ENCODE data around the gene ENTR1. TPM values are rescaled to one million over a fixed set of nuclear protein-coding genes. Genes with fewer than 3 reads are reported as not detected.

Gene ENTR1
- total RNA-seq, 1 donor from 2014 or later, result 77.9 TPM

DNA sequence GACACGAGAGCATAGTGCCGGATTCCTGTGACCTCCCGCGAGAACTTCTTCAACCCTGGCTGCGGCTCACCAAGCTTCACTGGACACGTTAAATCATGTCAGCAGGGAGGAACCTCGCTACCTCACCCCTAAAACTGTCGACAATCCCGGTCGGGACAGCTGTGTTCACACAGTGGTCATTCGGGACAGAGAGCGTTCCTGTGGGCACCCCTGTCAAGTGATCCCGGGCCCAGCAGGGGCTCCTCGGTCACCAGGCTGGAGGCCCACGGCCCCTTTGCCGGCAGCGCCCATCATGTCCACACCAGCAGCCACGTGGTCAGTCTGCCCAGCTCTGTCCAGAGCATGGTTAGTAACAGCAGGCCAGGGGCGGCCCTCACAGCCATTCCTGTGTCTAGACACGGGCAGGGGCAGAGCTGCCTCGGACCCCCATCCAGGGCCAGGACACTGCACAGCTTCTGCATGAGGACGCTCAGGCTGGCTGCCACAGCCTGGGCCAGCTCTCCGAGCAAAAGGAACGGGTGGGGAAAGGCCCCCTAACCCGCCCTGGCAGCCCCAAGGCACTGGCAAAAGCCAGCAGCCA is 25.7 kb upstream of the ENTR1 start:
- Mint-ChIP-seq H3K36me3 (no peaks in the 10 kb centered on the region), H3K27me3 (no peaks in the 10 kb centered on the region), H3K4me1 (ENCODE audit: unreplicated experiment) (peaks cover 24% of the 10 kb centered on the region), H3K9me3 (no peaks in the 10 kb centered on the region), H3K4me3 (peak overlapping the region; percentile 91), H3K27ac (peak overlapping the region; percentile 26)
- DNase-seq (ENCODE audit: extremely low spot score, unreplicated experiment), result no peak
- TF ChIP-seq, protein P1, sequence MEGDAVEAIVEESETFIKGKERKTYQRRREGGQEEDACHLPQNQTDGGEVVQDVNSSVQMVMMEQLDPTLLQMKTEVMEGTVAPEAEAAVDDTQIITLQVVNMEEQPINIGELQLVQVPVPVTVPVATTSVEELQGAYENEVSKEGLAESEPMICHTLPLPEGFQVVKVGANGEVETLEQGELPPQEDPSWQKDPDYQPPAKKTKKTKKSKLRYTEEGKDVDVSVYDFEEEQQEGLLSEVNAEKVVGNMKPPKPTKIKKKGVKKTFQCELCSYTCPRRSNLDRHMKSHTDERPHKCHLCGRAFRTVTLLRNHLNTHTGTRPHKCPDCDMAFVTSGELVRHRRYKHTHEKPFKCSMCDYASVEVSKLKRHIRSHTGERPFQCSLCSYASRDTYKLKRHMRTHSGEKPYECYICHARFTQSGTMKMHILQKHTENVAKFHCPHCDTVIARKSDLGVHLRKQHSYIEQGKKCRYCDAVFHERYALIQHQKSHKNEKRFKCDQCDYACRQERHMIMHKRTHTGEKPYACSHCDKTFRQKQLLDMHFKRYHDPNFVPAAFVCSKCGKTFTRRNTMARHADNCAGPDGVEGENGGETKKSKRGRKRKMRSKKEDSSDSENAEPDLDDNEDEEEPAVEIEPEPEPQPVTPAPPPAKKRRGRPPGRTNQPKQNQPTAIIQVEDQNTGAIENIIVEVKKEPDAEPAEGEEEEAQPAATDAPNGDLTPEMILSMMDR (conservative IDR thresholded peaks at IDR 0.05), result no peak

DNA sequence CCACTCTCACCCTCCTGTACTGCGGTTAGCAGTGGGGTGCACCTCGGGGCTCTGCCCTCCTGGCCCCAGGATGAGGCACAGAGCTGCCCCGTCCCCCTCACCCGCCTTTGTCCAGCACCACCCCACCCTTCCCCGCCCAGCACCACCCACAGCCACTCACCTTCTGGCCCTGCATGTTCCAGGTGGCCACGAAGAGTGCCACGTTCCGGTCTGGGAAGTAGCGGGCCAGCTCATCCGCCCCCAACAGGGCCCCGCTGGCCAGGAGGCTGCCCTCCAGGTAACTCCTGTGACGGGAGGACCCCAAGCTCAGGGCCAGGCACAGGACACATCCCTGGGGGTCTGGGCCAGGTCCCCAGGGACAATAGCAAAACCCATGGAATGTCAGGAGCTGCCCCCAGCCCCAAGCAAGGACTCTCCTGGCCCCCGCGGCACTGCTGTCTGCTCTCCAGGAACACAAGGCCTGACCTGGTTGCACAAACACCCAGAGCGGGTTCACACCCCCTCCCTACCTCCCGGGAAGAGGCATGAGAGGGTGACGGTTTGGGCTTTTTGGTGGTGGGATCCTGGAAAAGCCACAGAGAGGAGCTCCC is 24.3 kb upstream of the ENTR1 start:
- Mint-ChIP-seq H3K4me1 (ENCODE audit: unreplicated experiment) (peaks cover 19% of the 10 kb centered on the region), H3K9me3 (no peaks in the 10 kb centered on the region), H3K27me3 (no peaks in the 10 kb centered on the region), H3K27ac (no peak overlapping the region), H3K4me3 (no peak overlapping the region), H3K36me3 (no peaks in the 10 kb centered on the region)
- DNase-seq (ENCODE audit: extremely low spot score, unreplicated experiment), result no peak
- TF ChIP-seq, protein P1 (conservative IDR thresholded peaks at IDR 0.05), result no peak

DNA sequence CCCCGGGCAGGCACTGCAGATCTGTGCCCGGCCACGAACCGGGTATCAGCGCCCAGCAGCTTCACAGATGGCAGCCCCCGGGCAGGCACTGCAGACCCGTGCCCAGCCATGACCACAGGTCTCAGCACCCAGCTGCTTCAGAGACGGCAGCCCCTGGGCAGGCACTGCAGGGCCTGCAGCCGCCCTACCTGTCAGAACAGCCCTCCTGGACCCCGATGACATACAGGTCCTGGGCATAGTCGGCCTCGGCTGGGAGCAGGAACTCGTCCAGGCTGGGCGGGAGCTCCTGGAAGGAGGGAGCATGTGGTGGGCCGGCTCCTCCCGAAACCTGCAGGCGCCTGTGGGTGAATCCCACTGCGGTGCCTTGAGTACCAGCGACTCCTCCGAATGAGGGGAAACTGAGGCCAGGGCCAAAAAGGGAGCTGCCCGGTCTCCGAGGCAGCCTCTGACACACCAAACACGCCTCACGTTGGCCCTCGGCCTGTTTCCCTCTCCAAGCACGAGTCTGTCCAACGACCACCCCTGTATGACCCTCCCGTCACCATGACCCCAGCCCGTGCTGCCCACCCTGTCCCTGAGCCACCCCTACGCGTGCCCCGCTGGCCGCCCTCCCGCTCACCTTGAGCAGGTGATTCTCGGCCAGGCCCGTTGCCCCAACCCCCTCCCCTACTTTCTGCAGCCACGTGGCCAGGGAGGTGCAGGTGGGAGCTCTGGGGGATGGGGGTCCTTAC is 23.6 kb upstream of the ENTR1 start:
- H3K4me3 Mint-ChIP-seq, result no peak overlapping the region
- H3K27ac Mint-ChIP-seq, result no peak overlapping the region
- peaks cover 19% of the 10 kb centered on the region for H3K4me1 Mint-ChIP-seq (ENCODE audit: unreplicated experiment)
- TF ChIP-seq, protein P1 (conservative IDR thresholded peaks at IDR 0.05), result no peak
- no peak for DNase-seq (ENCODE audit: extremely low spot score, unreplicated experiment)
- H3K36me3 Mint-ChIP-seq, result no peaks in the 10 kb centered on the region
- H3K27me3 Mint-ChIP-seq, result no peaks in the 10 kb centered on the region
- no peaks in the 10 kb centered on the region for H3K9me3 Mint-ChIP-seq

DNA sequence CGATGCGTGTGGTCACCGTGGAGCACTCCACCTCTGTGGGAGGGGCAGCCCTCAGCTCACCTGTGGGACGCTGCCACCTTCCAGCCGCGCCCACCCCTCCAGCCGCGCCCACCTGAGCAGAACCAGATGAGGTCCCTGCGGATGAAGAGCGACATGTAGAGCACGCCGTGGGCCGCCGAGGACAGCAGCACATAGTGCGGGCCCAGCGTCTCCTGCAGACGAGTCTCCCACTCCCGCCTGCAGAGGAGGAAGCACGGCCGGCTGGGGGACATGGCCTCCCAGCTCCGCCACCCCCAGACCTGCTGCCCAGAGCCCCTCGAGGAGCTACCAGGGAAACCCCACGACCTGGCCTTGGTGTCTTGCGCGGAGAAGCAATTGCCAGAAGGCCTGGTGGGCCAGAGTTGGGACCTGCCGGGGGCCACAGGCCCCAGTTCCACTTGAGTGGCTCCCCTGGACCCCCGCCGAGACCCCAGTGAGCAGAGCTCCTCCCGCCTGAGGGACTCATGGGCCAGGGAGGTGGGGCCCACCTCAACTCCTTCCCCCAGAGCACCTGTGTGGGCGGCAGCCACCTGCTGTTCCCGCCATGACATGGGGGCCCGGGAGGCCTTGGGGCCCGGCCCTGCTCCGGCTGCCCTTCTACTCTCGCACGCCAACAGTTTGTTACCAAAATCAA is 22.8 kb upstream of the ENTR1 start:
- Mint-ChIP-seq H3K36me3 (peaks cover 3% of the 10 kb centered on the region), H3K4me3 (no peak overlapping the region)
- TF ChIP-seq, protein P1 (conservative IDR thresholded peaks at IDR 0.05), result no peak

DNA sequence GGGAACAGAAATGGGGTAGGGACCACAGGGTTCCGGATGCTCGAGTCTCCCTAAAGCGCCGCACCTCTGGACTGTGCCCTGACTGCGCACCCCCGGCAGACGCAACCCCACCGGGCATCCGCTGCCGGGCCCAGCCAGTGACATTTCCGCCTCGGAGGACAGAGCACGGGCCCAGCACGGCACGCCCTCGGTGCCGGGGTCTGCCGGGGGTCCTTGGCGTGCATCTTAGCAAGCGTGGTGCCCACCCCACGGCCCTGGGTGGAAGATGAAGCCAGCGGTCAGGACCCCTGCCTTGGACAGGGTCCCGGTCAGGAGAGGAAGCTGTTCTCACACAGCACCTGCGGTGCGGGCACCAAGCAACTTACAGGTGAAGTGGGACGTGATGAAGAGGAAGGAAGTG is 22.2 kb upstream of the ENTR1 start:
- Mint-ChIP-seq H3K27me3 (no peaks in the 10 kb centered on the region), H3K9me3 (no peaks in the 10 kb centered on the region), H3K36me3 (peaks cover 3% of the 10 kb centered on the region), H3K4me1 (ENCODE audit: unreplicated experiment) (peaks cover 13% of the 10 kb centered on the region), H3K4me3 (no peak overlapping the region), H3K27ac (no peak overlapping the region)
- DNase-seq (ENCODE audit: extremely low spot score, unreplicated experiment), result peak; percentile 68
- TF ChIP-seq, protein P1 (conservative IDR thresholded peaks at IDR 0.05), result no peak

More for the DNA sequence above, 22.8 kb upstream of the ENTR1 start:
- no peaks in the 10 kb centered on the region for H3K9me3 Mint-ChIP-seq
- peak; percentile 63 for DNase-seq (ENCODE audit: extremely low spot score, unreplicated experiment)
- no peak overlapping the region for H3K27ac Mint-ChIP-seq
- H3K4me1 Mint-ChIP-seq (ENCODE audit: unreplicated experiment), result peaks cover 17% of the 10 kb centered on the region
- no peaks in the 10 kb centered on the region for H3K27me3 Mint-ChIP-seq

All from type B pancreatic cell (in vitro differentiated cells).